ENCODE data around the gene TAS2R5.
"Not testable (repeated sequence)": the region's sequence is repeated elsewhere in the genome, so short reads cannot be mapped to it uniquely, and the experiment has no call there.

The TAS2R5 gene, protein sequence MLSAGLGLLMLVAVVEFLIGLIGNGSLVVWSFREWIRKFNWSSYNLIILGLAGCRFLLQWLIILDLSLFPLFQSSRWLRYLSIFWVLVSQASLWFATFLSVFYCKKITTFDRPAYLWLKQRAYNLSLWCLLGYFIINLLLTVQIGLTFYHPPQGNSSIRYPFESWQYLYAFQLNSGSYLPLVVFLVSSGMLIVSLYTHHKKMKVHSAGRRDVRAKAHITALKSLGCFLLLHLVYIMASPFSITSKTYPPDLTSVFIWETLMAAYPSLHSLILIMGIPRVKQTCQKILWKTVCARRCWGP

DNA sequence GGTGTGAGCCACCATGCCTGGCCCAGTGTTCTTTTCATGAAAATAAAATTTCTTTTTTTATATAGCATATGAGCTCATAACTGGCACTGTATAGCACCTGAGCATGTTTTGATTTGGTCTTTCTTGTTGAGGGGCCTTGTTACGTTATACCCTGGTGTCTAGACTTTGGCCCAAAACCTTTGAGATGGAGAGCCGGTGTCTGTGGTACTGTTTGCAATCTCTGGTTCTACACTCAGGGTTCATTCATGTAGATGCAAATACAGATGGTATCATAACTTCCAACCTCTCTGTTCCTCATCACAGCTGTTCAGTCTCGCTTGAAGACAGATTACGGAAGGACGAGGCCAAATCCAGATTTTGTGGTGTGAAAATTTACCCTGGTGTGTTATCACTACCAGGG lies at the start of gene TAS2R5:
TAS2R5 (plus strand) TSS at position 301 of the 400 bp plus-strand sequence. CDS start 145 bp downstream, outside the sequence.
- TF ChIP-seq, protein P1, sequence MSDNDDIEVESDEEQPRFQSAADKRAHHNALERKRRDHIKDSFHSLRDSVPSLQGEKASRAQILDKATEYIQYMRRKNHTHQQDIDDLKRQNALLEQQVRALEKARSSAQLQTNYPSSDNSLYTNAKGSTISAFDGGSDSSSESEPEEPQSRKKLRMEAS (IDR thresholded peaks at IDR 0.05; ENCODE audit: low read depth, low read length) = no peak
- no peak for TF ChIP-seq POLR2A (IDR thresholded peaks at IDR 0.05; ENCODE audit: extremely low read depth, insufficient read length)
- no peak for TF ChIP-seq CTCF (IDR thresholded peaks at IDR 0.05; ENCODE audit: low read depth, low read length)
- no peak for TF ChIP-seq MYC (IDR thresholded peaks at IDR 0.05; ENCODE audit: low read depth, low read length)
- DNase-seq (ENCODE audit: low read depth) = no peak

GRCh38 chr7:141742229-141742628 lies 47.8 kb upstream of the TAS2R5 start:
- TF ChIP-seq, protein P1 (IDR thresholded peaks at IDR 0.05; ENCODE audit: low read depth, low read length) = no peak
- TF ChIP-seq MYC (IDR thresholded peaks at IDR 0.05; ENCODE audit: low read depth, low read length) = no peak
- no peak for TF ChIP-seq CTCF (IDR thresholded peaks at IDR 0.05; ENCODE audit: low read depth, low read length)
- no peak for TF ChIP-seq POLR2A (IDR thresholded peaks at IDR 0.05; ENCODE audit: extremely low read depth, insufficient read length)
- DNase-seq (ENCODE audit: low read depth) = no peak
- no peak overlapping the region for H3K4me3 ChIP-seq (ENCODE audit: low read depth, low read length)

More for the DNA sequence above, at the start of gene TAS2R5:
- H3K4me3 ChIP-seq (ENCODE audit: low read depth, low read length) = no peak within 1 kb of the TSS

- no peak for TF ChIP-seq MYC (IDR thresholded peaks at IDR 0.05; ENCODE audit: low read depth, low read length)
- TF ChIP-seq, protein P1 (IDR thresholded peaks at IDR 0.05; ENCODE audit: low read depth, low read length) = no peak
- DNase-seq (ENCODE audit: low read depth) = no peak
- H3K4me3 ChIP-seq (ENCODE audit: low read depth, low read length) = no peak overlapping the region
These were observed 45.9 kb upstream of the TAS2R5 start for GRCh38 chr7:141744131-141744530.

- H3K4me3 ChIP-seq (ENCODE audit: low read depth, low read length) = no peak overlapping the region
- no peak for TF ChIP-seq MYC (IDR thresholded peaks at IDR 0.05; ENCODE audit: low read depth, low read length)
- TF ChIP-seq CTCF (IDR thresholded peaks at IDR 0.05; ENCODE audit: low read depth, low read length) = no peak
- TF ChIP-seq POLR2A (IDR thresholded peaks at IDR 0.05; ENCODE audit: extremely low read depth, insufficient read length) = no peak
- TF ChIP-seq, protein P1 (IDR thresholded peaks at IDR 0.05; ENCODE audit: low read depth, low read length) = no peak
- no peak for DNase-seq (ENCODE audit: low read depth)
These were observed 41.6 kb upstream of the TAS2R5 start for GRCh38 chr7:141748396-141748795.

DNA sequence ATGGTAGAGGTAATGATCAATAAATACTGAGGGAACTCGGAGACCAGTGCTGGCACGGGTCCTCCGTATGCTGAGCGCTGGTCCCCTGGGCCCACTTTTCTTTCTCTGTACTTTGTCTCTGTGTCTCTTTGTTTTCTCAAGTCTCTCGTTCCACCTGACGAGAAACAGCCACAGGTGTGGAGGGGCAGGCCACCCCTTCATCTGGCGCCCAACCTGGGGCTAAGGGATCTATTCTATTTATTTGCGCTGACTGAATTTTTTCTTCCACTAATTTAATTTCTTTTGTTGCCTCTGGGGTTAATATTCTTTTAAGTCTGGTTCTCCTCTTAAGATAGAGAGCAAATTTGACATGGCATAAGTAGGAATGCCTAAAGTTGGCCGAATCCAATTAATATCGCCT lies 38.1 kb upstream of the TAS2R5 start:
- H3K4me3 ChIP-seq (ENCODE audit: low read depth, low read length) = not testable (repeated sequence)
- peak; percentile 15 for DNase-seq (ENCODE audit: low read depth)

GRCh38 chr7:141752634-141753033 lies 37.4 kb upstream of the TAS2R5 start:
- TF ChIP-seq POLR2A (IDR thresholded peaks at IDR 0.05; ENCODE audit: extremely low read depth, insufficient read length) = no peak
- TF ChIP-seq CTCF (IDR thresholded peaks at IDR 0.05; ENCODE audit: low read depth, low read length) = peak; percentile 46
- DNase-seq (ENCODE audit: low read depth) = peak; percentile 53

GRCh38 chr7:141754939-141755338 lies 35.1 kb upstream of the TAS2R5 start:
- TF ChIP-seq CTCF (IDR thresholded peaks at IDR 0.05; ENCODE audit: low read depth, low read length) (peak; percentile 54), MYC (IDR thresholded peaks at IDR 0.05; ENCODE audit: low read depth, low read length) (no peak), POLR2A (IDR thresholded peaks at IDR 0.05; ENCODE audit: extremely low read depth, insufficient read length) (no peak)
- TF ChIP-seq, protein P1 (IDR thresholded peaks at IDR 0.05; ENCODE audit: low read depth, low read length) = no peak
- H3K4me3 ChIP-seq (ENCODE audit: low read depth, low read length) = no peak overlapping the region
- DNase-seq (ENCODE audit: low read depth) = peak; percentile 61

More at GRCh38 chr7:141752634-141753033, 37.4 kb upstream of the TAS2R5 start:
- no peak overlapping the region for H3K4me3 ChIP-seq (ENCODE audit: low read depth, low read length)
